Nephron progenitor cell (in vitro differentiated cells): ENCODE data around the gene KLK12.

Source experiments
- DNase-seq: peaks from one replicate; pipeline ENCODE4 v3.0.0; 2021
- H3K27ac Mint-ChIP-seq: 2 replicates; pipeline ENCODE4 v1.8.0; 2021; ENCODE audit warnings: mild to moderate bottlenecking, moderate library complexity, mixed read lengths
- H3K27me3 Mint-ChIP-seq: 2 replicates; pipeline ENCODE4 v1.8.0; 2021; ENCODE audit warnings: mild to moderate bottlenecking, low read depth, mixed read lengths; ENCODE audit not compliant: poor library complexity
- H3K36me3 Mint-ChIP-seq: 2 replicates; pipeline ENCODE4 v1.8.0; 2021; ENCODE audit warnings: low read depth, mixed read lengths
- H3K4me1 Mint-ChIP-seq: 2 replicates; pipeline ENCODE4 v1.8.0; 2021; ENCODE audit warnings: mixed read lengths
- H3K4me3 Mint-ChIP-seq: 2 replicates; pipeline ENCODE4 v1.8.0; 2021; ENCODE audit warnings: mild to moderate bottlenecking, moderate library complexity, mixed read lengths
- H3K9me3 Mint-ChIP-seq: 2 replicates; pipeline ENCODE4 v1.8.0; 2021; ENCODE audit warnings: mild to moderate bottlenecking, moderate library complexity, mixed read lengths
- TF ChIP-seq, protein P1 (sequence below): fragments of 200-600 bp; sonication (generic); IDR thresholded peaks from 2 replicates; pipeline ENCODE4 v1.5.0; 2021; ENCODE audit warnings: antibody characterized with exemption

The KLK12 gene

DNA sequence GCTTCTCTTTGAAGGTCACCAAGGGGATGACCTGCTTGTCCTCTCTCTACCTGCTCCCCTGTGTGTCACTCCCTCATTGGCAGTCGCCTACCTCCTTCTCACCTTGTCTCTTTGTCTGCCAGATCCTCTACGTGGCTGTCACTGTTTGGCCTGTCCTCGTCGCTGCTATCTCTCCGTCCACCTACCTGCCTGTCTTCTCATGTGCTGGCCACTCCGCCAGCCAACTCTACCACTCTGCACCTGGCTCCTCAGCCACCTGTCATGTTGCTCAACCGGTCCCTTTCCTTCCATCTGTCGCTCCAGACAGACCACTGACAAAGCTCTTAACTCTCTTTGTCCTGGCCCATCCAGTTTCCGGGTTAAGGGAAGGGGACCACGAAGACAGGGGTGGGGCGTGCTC is at the start of gene KLK12:
Gene KLK12, minus strand, starts transcription at position 299 of the 400 bp plus-strand sequence. CDS start 381 bp downstream, outside the sequence.
- TF ChIP-seq, protein P1, sequence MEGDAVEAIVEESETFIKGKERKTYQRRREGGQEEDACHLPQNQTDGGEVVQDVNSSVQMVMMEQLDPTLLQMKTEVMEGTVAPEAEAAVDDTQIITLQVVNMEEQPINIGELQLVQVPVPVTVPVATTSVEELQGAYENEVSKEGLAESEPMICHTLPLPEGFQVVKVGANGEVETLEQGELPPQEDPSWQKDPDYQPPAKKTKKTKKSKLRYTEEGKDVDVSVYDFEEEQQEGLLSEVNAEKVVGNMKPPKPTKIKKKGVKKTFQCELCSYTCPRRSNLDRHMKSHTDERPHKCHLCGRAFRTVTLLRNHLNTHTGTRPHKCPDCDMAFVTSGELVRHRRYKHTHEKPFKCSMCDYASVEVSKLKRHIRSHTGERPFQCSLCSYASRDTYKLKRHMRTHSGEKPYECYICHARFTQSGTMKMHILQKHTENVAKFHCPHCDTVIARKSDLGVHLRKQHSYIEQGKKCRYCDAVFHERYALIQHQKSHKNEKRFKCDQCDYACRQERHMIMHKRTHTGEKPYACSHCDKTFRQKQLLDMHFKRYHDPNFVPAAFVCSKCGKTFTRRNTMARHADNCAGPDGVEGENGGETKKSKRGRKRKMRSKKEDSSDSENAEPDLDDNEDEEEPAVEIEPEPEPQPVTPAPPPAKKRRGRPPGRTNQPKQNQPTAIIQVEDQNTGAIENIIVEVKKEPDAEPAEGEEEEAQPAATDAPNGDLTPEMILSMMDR = no peak
- Mint-ChIP-seq H3K9me3 (no peaks in the 10 kb centered on the region), H3K27me3 (peaks cover 34% of the 10 kb centered on the region), H3K36me3 (no peaks in the 10 kb centered on the region), H3K4me1 (no peaks in the 10 kb centered on the region), H3K27ac (no peak within 1 kb of the TSS), H3K4me3 (no peak within 1 kb of the TSS)
- DNase-seq = no peak

DNA sequence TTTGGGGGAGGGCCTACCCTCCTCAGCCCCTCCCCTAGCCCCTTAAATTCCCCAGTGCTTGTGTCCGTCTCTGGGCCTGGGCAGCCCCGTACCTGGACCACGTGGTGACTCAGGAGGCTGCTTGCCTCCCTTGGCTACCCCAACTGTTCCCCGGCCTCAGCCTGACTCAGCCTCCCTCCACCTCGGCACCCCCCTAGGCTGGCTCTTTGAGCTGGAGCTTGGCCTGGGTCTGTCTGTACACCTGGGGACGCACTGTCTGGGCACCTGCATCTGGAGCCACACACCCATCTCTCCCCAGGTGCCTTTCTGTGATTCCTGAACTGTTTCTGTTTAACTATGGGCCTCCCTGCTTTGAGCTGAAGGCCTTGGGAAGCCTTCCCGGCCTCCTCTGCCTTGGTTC is 49.7 kb upstream of the KLK12 start:
- Mint-ChIP-seq H3K4me3 (no peak overlapping the region), H3K27ac (no peak overlapping the region), H3K36me3 (no peaks in the 10 kb centered on the region), H3K27me3 (peaks cover 20% of the 10 kb centered on the region), H3K9me3 (no peaks in the 10 kb centered on the region), H3K4me1 (peaks cover 23% of the 10 kb centered on the region)
- DNase-seq = no peak
- TF ChIP-seq, protein P1 = no peak

DNA sequence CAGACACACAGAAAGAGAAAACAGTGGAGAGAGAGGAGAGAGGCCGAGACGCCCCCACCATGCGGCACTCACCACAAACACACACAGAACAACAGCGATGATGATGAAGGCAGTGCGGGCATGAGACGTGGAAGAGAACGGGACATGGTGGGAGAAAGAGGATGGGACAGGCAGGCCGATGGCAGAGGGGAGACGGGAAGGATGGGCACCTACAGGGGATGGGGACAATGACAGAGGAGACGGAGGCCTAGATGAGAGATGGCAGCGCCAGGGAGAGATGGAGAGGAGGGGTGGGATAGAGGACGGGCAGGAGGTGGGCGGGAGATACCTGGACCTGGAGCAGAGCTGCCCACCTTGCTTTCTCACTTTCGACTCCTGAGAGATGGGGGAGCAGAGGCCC is 49.0 kb upstream of the KLK12 start:
- H3K4me1 Mint-ChIP-seq = peaks cover 23% of the 10 kb centered on the region
- no peaks in the 10 kb centered on the region for H3K36me3 Mint-ChIP-seq
- TF ChIP-seq, protein P1 = no peak

GRCh38 chr19:51083181-51083580 is 48.4 kb upstream of the KLK12 start:
- Mint-ChIP-seq H3K36me3 (no peaks in the 10 kb centered on the region), H3K9me3 (no peaks in the 10 kb centered on the region), H3K4me1 (peaks cover 23% of the 10 kb centered on the region), H3K27ac (no peak overlapping the region), H3K4me3 (no peak overlapping the region), H3K27me3 (peaks cover 22% of the 10 kb centered on the region)
- TF ChIP-seq, protein P1 = no peak
- DNase-seq = no peak

More for the DNA sequence above, 49.0 kb upstream of the KLK12 start:
- Mint-ChIP-seq H3K27me3 (peaks cover 20% of the 10 kb centered on the region), H3K4me3 (no peak overlapping the region), H3K9me3 (no peaks in the 10 kb centered on the region), H3K27ac (no peak overlapping the region)
- DNase-seq = no peak

- no peaks in the 10 kb centered on the region for H3K36me3 Mint-ChIP-seq
- no peak for DNase-seq
- H3K9me3 Mint-ChIP-seq = no peaks in the 10 kb centered on the region
- H3K4me3 Mint-ChIP-seq = no peak within 1 kb of the TSS
- H3K27me3 Mint-ChIP-seq = peaks cover 22% of the 10 kb centered on the region
- TF ChIP-seq, protein P1 = no peak
- no peak within 1 kb of the TSS for H3K27ac Mint-ChIP-seq
- peaks cover 23% of the 10 kb centered on the region for H3K4me1 Mint-ChIP-seq
Observed at GRCh38 chr19:51082611-51083010, 47.8 kb upstream of the KLK12 start, which contains the start of gene KLK14. Gene KLK14 (minus strand): TSS chr19:51082887. CDS start chr19:51082614, 273 bp downstream.

DNA sequence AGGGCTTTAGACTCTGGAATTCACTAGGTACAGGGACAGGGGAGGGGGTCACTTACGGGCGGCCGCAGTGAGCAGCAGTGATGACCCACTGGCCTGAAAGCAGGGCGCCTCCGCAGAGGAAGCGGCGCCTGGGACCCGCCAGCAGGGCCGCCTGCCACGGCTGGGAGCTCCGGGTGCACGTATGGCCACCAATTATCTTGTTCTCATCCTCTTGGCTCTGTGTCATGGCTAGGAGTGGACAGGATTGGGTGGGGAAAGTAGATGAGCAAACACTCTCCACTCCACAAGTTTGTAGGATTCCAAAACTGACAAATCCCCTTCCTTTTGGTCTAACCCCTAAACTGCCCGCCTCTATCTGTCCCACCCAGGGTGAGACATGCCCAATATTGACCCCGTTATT is 46.7 kb upstream of the KLK12 start:
- TF ChIP-seq, protein P1 = no peak
- Mint-ChIP-seq H3K4me1 (peaks cover 16% of the 10 kb centered on the region), H3K9me3 (no peaks in the 10 kb centered on the region), H3K27me3 (peaks cover 12% of the 10 kb centered on the region), H3K36me3 (no peaks in the 10 kb centered on the region), H3K4me3 (no peak overlapping the region), H3K27ac (no peak overlapping the region)
- no peak for DNase-seq
